Measurements from ENCODE around the gene ETS1. TPM values are rescaled to one million over a fixed set of nuclear protein-coding genes. Genes with fewer than 3 reads are reported as not detected.
A peak's percentile ranks its signal among the peaks of the same experiment; 100 is the strongest.

Gene ETS1
- total RNA-seq, 2 experiments from 2014 or later, result 203 to 466 TPM

DNA sequence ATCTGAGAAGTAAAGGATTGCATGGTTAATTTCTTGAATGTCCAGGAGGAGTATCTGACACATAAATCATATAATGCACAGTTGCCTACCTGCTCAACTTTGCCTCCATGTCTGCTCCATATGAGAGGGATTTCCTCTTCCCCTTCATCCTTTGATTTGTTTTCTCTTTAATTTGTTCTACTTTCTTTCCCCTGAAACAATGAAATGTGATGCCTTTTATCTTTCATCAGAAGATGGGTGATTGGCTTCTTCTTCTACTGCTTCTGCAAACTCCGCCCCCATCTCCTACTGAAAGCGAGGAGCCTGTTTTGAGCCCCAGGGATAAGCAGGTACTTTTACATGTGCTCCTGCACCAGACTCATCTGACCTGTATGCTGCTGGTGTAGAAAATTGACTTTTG lies 9.9 kb upstream of the ETS1 start:
- no peaks in the 10 kb centered on the region for H4K20me1 ChIP-seq (ENCODE audit: insufficient read depth, low read length)
- intact Hi-C loops (cut with micrococcal nuclease; ENCODE audit: unreplicated experiment), result no loop called here
- CTCF ChIA-PET (ENCODE audit: unreplicated experiment), result no interaction called here
- no peak overlapping the region for H3K4me3 ChIP-seq (ENCODE audit: low read depth, low read length, poor library complexity, severe bottlenecking)
- no peak overlapping the region; the same call in 1 of the 2 replicates for H2AFZ ChIP-seq (ENCODE audit: low read length)
- H3K4me2 ChIP-seq (ENCODE audit: low read length), result no peak overlapping the region
- POLR2A ChIA-PET, result interaction anchor here (1.4 kb wide), 1 partner anchor 10 kb away, joined by 7 read pairs; the partner anchor contains the start of gene ETS1
- no peaks in the 10 kb centered on the region for H3K9me3 ChIP-seq (ENCODE audit: low read length)
- no TSS peak for BruUV-seq (replicated peaks)
- TF ChIP-seq, protein P1, sequence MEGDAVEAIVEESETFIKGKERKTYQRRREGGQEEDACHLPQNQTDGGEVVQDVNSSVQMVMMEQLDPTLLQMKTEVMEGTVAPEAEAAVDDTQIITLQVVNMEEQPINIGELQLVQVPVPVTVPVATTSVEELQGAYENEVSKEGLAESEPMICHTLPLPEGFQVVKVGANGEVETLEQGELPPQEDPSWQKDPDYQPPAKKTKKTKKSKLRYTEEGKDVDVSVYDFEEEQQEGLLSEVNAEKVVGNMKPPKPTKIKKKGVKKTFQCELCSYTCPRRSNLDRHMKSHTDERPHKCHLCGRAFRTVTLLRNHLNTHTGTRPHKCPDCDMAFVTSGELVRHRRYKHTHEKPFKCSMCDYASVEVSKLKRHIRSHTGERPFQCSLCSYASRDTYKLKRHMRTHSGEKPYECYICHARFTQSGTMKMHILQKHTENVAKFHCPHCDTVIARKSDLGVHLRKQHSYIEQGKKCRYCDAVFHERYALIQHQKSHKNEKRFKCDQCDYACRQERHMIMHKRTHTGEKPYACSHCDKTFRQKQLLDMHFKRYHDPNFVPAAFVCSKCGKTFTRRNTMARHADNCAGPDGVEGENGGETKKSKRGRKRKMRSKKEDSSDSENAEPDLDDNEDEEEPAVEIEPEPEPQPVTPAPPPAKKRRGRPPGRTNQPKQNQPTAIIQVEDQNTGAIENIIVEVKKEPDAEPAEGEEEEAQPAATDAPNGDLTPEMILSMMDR (conservative IDR thresholded peaks at IDR 0.05; ENCODE audit: low read length), result no peak
- TF ChIP-seq EZH2phosphoT487 (IDR thresholded peaks at IDR 0.05; ENCODE audit: borderline replicate concordance, low read depth, low read length), result no peak
- DNase-seq (ENCODE audit: low spot score), result no peak
- H3K36me3 ChIP-seq (ENCODE audit: insufficient read depth, low read length), result no peaks in the 10 kb centered on the region
- no peaks in the 10 kb centered on the region for H3K79me2 ChIP-seq (ENCODE audit: insufficient read depth, low read depth, low read length)
- no peaks in the 10 kb centered on the region; the same call in 1 of the 2 replicates for H3K9me2 ChIP-seq (ENCODE audit: insufficient read depth, low read length)
- H3K4me1 ChIP-seq (ENCODE audit: insufficient read depth, low read length, poor library complexity, severe bottlenecking), result peaks cover 28% of the 10 kb centered on the region
- no peak overlapping the region for H3K27ac ChIP-seq (ENCODE audit: low read depth, low read length, poor library complexity, severe bottlenecking)

GRCh38 chr11:128596250-128596649 lies 8.9 kb upstream of the ETS1 start:
- H3K4me3 ChIP-seq (ENCODE audit: low read depth, low read length, poor library complexity, severe bottlenecking), result no peak overlapping the region
- TF ChIP-seq, protein P1 (conservative IDR thresholded peaks at IDR 0.05; ENCODE audit: low read length), result no peak
- no peak for TF ChIP-seq EZH2phosphoT487 (IDR thresholded peaks at IDR 0.05; ENCODE audit: borderline replicate concordance, low read depth, low read length)
- H2AFZ ChIP-seq (ENCODE audit: low read length), result no peak overlapping the region
- no peak overlapping the region for H3K27ac ChIP-seq (ENCODE audit: low read depth, low read length, poor library complexity, severe bottlenecking)
- BruUV-seq (replicated peaks), result no TSS peak
- no peaks in the 10 kb centered on the region for H3K36me3 ChIP-seq (ENCODE audit: insufficient read depth, low read length)
- no peaks in the 10 kb centered on the region for H4K20me1 ChIP-seq (ENCODE audit: insufficient read depth, low read length)
- no peaks in the 10 kb centered on the region; the same call in 1 of the 2 replicates for H3K9me2 ChIP-seq (ENCODE audit: insufficient read depth, low read length)
- peak overlapping the region; percentile 13; the same call in 1 of the 2 replicates for H3K4me2 ChIP-seq (ENCODE audit: low read length)
- DNase-seq (ENCODE audit: low spot score), result no peak
- intact Hi-C loops (cut with micrococcal nuclease; ENCODE audit: unreplicated experiment), result no loop called here
- CTCF ChIA-PET (ENCODE audit: unreplicated experiment), result no interaction called here
- H3K9me3 ChIP-seq (ENCODE audit: low read length), result no peaks in the 10 kb centered on the region
- H3K79me2 ChIP-seq (ENCODE audit: insufficient read depth, low read depth, low read length), result no peaks in the 10 kb centered on the region
- POLR2A ChIA-PET, result interaction anchor here (0.8 to 1.4 kb wide), 3 partner anchors 9 to 28 kb away, joined by 3 to 7 read pairs (median 4); partner anchors contain the start of gene ETS1
- H3K4me1 ChIP-seq (ENCODE audit: insufficient read depth, low read length, poor library complexity, severe bottlenecking), result peaks cover 21% of the 10 kb centered on the region

DNA sequence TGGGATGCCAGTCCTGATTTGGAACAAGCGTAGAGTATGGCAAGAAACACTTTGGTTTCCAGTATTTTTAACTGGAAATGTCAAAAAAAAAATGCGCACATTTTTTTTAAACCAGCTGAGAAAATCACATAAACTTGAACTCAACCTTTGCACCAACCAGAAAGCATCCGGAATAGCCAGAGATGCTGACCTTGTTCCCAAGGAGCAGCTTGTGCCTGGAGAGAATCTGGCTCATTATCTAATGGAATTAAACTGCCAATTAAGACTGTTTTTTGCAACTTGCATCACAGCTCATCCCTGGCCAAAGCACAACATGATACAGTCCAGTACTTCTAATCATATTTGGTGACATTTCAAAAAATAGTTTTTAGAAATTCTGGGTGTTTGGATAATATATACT lies 8.4 kb upstream of the ETS1 start:
- no peak overlapping the region for H3K4me3 ChIP-seq (ENCODE audit: low read depth, low read length, poor library complexity, severe bottlenecking)
- no peak overlapping the region for H3K27ac ChIP-seq (ENCODE audit: low read depth, low read length, poor library complexity, severe bottlenecking)
- no peak overlapping the region for H3K4me2 ChIP-seq (ENCODE audit: low read length)
- H3K79me2 ChIP-seq (ENCODE audit: insufficient read depth, low read depth, low read length), result no peaks in the 10 kb centered on the region
- H4K20me1 ChIP-seq (ENCODE audit: insufficient read depth, low read length), result no peaks in the 10 kb centered on the region
- TF ChIP-seq, protein P1 (conservative IDR thresholded peaks at IDR 0.05; ENCODE audit: low read length), result no peak
- TF ChIP-seq EZH2phosphoT487 (IDR thresholded peaks at IDR 0.05; ENCODE audit: borderline replicate concordance, low read depth, low read length), result no peak
- H3K9me3 ChIP-seq (ENCODE audit: low read length), result no peaks in the 10 kb centered on the region
- H3K9me2 ChIP-seq (ENCODE audit: insufficient read depth, low read length), result no peaks in the 10 kb centered on the region; the same call in 1 of the 2 replicates
- H3K36me3 ChIP-seq (ENCODE audit: insufficient read depth, low read length), result no peaks in the 10 kb centered on the region
- no peak for DNase-seq (ENCODE audit: low spot score)
- intact Hi-C loops (cut with micrococcal nuclease; ENCODE audit: unreplicated experiment), result no loop called here
- BruUV-seq (replicated peaks), result no TSS peak
- peaks cover 21% of the 10 kb centered on the region for H3K4me1 ChIP-seq (ENCODE audit: insufficient read depth, low read length, poor library complexity, severe bottlenecking)
- ChIA-PET CTCF (ENCODE audit: unreplicated experiment) (no interaction called here), POLR2A (interaction anchor here (0.5 to 1.4 kb wide), 3 partner anchors 9 to 17 kb away, joined by 4 to 7 read pairs (median 4); partner anchors contain the start of gene ETS1)
- H2AFZ ChIP-seq (ENCODE audit: low read length), result no peak overlapping the region
